SK-N-SH (cell line): Measurements from ENCODE around the gene AFMID.

Experiments
- ELF1 ChIP-seq: IDR thresholded peaks from 2 replicates; pipeline ENCODE4 v1.4.0; 2012
- EP300 ChIP-seq, 2 experiments: IDR thresholded peaks; 2 replicates each; pipeline versions ENCODE4 v1.4.0 to v1.6.1; 2012; ENCODE audit warnings: borderline replicate concordance in 1 of 2, low read depth in 1 of 2, low read length in 1 of 2
- POLR2AphosphoS5 ChIP-seq: IDR thresholded peaks from 2 replicates; pipeline ENCODE4 v1.6.1; 2012; ENCODE audit warnings: low read depth, low read length
- RAD21 ChIP-seq: IDR thresholded peaks from 2 replicates; pipeline ENCODE4 v1.6.1; 2012; ENCODE audit warnings: mild to moderate bottlenecking, low read length
- REST ChIP-seq: IDR thresholded peaks from 2 replicates; pipeline ENCODE4 v1.6.1; 2012; ENCODE audit warnings: mild to moderate bottlenecking, low read depth, low read length, moderate library complexity
- TEAD4 ChIP-seq: IDR thresholded peaks from 2 replicates; pipeline ENCODE4 v1.4.0; 2012; ENCODE audit warnings: mild to moderate bottlenecking, borderline replicate concordance; ENCODE audit not compliant: insufficient read depth
- TF ChIP-seq, protein P1 (sequence below): fragments of 200-600 bp; sonication (generic); IDR thresholded peaks from 2 replicates; pipeline ENCODE4 v1.6.1; 2017; ENCODE audit warnings: antibody characterized with exemption, mild to moderate bottlenecking, moderate library complexity
- TF ChIP-seq, protein P2 (sequence below): fragments of 150-350 bp; IDR thresholded peaks from 2 replicates; pipeline ENCODE4 v1.6.1; 2017; ENCODE audit warnings: antibody characterized with exemption, low read length, low read depth, borderline replicate concordance

GRCh38 chr17:78151514-78152008, 35.6 kb upstream of the AFMID start:
- TF ChIP-seq POLR2AphosphoS5 (no peak), TEAD4 (no peak), EP300 (IDR thresholded peaks at IDR 0.05; ENCODE audit: borderline replicate concordance in 1 of 2, low read depth in 1 of 2, low read length in 1 of 2) (no peak), REST (no peak), ELF1 (no peak), RAD21 (no peak)
- TF ChIP-seq, protein P1, sequence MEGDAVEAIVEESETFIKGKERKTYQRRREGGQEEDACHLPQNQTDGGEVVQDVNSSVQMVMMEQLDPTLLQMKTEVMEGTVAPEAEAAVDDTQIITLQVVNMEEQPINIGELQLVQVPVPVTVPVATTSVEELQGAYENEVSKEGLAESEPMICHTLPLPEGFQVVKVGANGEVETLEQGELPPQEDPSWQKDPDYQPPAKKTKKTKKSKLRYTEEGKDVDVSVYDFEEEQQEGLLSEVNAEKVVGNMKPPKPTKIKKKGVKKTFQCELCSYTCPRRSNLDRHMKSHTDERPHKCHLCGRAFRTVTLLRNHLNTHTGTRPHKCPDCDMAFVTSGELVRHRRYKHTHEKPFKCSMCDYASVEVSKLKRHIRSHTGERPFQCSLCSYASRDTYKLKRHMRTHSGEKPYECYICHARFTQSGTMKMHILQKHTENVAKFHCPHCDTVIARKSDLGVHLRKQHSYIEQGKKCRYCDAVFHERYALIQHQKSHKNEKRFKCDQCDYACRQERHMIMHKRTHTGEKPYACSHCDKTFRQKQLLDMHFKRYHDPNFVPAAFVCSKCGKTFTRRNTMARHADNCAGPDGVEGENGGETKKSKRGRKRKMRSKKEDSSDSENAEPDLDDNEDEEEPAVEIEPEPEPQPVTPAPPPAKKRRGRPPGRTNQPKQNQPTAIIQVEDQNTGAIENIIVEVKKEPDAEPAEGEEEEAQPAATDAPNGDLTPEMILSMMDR: no peak
- TF ChIP-seq, protein P2, sequence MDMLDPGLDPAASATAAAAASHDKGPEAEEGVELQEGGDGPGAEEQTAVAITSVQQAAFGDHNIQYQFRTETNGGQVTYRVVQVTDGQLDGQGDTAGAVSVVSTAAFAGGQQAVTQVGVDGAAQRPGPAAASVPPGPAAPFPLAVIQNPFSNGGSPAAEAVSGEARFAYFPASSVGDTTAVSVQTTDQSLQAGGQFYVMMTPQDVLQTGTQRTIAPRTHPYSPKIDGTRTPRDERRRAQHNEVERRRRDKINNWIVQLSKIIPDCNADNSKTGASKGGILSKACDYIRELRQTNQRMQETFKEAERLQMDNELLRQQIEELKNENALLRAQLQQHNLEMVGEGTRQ: no peak
